GM12873 (cell line): ENCODE results near the gene LRIG1.

ENCODE experiments used
- CTCF ChIP-seq: IDR thresholded peaks from 2 replicates; pipeline ENCODE4 v1.5.1; 2012; ENCODE audit warnings: low read depth, mild to moderate bottlenecking, moderate library complexity, low read length, control low read depth; ENCODE audit not compliant: insufficient read depth; ENCODE audit errors: missing control alignments

Gene LRIG1

DNA sequence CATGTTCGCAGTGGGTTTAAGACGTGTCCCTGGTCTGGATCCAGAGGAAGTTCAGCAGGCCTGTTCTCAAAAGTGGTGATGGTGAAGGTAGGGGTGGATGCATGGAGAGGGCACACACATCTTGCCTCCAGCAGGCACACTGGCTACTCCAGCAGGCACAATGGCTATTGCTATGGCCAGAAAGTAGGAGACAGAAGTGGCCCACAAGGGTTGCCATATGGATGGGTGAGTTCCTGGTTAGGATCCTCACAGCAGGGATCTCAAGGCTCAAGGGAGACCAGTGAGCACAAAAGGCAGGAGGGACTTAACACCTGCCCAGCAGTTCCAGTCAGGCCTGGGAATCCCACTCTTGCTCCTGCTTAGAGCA lies 107.9 kb downstream of the LRIG1 start:
- TF ChIP-seq CTCF = no peak

- TF ChIP-seq CTCF = no peak
These were observed 108.3 kb downstream of the LRIG1 start for GRCh38 chr3:66392512-66392911.

DNA sequence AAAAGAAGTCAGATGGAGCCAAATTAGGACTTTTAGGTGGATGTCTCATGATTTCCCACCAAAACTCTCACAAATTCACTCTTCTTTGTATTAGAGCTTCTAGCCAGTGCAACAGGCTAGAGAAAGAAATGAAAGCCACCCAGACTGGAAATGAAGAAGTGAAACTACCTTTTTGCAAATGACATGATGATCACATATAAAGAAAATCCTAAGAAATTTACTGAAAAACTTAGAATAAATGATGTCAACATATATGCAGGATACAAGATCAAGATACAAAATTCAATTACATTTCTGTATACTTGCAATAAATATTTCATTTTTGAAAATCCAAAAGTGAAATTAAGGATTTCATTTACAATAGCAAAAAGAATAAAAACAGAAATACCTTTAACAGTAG lies 110.8 kb downstream of the LRIG1 start:
- TF ChIP-seq CTCF = no peak

- TF ChIP-seq CTCF = no peak
These were observed 113.7 kb downstream of the LRIG1 start for GRCh38 chr3:66386925-66387650.

DNA sequence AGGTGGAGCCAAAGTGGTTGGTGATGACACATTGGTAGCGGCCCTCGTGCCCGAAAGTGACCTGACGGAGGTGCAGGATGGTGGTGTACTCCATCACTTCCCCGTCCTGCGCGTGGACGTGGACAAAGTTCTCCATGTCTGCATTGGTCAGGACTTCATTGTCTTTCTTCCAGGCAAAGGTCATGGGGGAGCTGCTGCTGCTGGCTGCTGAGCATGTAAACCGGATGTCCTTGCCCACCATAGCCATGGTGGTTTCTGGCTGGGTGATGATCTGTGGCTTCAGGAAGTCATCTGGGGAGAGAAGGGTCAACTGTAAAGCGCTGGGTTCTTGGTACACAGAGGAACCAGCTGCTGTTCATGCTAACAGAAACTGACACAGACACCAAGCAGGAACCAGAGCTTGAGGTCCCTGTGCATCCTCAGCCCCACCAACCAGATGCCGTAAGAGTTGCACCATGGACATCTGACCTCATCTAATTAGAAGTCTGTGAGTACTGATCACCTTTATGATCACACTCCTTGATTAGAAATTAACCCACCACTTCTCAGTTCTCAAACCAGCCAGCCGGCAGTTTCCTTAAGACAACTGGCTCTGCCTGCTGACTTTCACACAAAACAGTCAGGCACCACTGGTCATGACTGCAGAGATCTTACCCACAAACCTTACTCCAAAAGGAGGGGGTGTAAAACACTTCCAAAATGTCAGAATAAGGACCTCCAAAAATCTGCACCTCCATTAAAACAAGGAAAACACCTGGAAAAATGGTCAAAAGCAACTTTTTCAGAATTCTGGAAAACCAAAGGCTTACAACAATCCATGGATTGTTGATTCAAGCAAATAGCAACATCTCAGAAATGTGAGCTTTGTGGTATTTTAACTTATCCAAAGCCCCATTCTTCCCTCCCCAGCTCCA lies 114.6 kb downstream of the LRIG1 start:
- no peak for TF ChIP-seq CTCF

DNA sequence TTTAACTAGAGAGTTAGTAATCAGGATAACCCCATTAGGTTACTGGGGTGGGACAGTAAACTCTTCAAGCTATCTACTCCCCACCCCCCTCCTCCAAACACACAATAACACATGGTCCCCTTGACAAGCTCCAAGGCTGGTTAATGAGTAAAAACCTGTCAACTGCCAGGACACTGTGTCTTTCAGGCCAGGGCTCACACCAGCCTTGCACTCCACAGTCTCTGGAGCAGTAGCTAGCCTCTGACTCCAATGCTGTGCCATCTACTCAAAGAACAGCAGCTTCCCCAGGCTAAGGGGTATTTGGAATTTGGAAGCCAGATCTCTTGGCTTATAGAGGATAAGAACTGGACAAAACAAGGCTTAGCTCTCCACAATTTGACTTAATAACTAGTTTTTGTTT lies 115.8 kb downstream of the LRIG1 start:
- no peak for TF ChIP-seq CTCF

GRCh38 chr3:66383998-66384745 lies 116.7 kb downstream of the LRIG1 start:
- no peak for TF ChIP-seq CTCF
